Sciatic nerve (tissue), 2 donors: ENCODE data around the gene KRT9. TPM values are rescaled to one million over a fixed set of nuclear protein-coding genes. Genes with fewer than 3 reads are reported as not detected.

Experiments
- ATAC-seq: fragments of 200-7000 bp; cut with Tn5 transposase; one replicate; pipeline ENCODE4 v1.9.1; 2020; ENCODE audit warnings: mild to moderate bottlenecking, moderate library complexity
- DNase-seq: peaks from one replicate; pipeline ENCODE4 v3.0.0-alpha.2; 2020; ENCODE audit warnings: low spot score
- intact Hi-C: fragments of 100-400 bp; cut with DNase I; formaldehyde crosslinking; loops from one replicate; pipeline ENCODE4 v1.14.2; 2022
- microRNA-seq: library from miRNA; unstranded; fragments of <30 nt; microRNA quantifications from one replicate; pipeline ENCODE4 v1.2.0, GENCODE V29; 2020
- total RNA-seq: library from RNA; stranded (reverse); fragmentation: NEBNext Ultra II Directional; extraction: Animal tissue kit (Norgen Biotek cat#: 25700); gene quantifications from one replicate; pipeline ENCODE4 v1.2.1, GENCODE V29; 2021
- donor health status: DM: no; HTN: no; CAD: no.
- donor health status: DM: no; HTN: no; CAD: no.

Gene KRT9
- total RNA-seq, 1 donor from 2014 or later: not detected

- ATAC-seq: peak; percentile 38
- intact Hi-C loops: no loop called here
- no peak for DNase-seq
Observed at GRCh38 chr17:41520821-41521521, 50.9 kb downstream of the KRT9 start.

- ATAC-seq (no peak), DNase-seq (no peak)
- intact Hi-C loops: no loop called here
Observed at GRCh38 chr17:41519501-41520224, 52.2 kb downstream of the KRT9 start.

- intact Hi-C loops: no loop called here
- ATAC-seq: no peak
- DNase-seq: no peak
Observed at GRCh38 chr17:41518789-41519449, 52.9 kb downstream of the KRT9 start, which contains the start of gene KRT15. Gene KRT15, minus strand, starts transcription at chr17:41518890. Its CDS starts 63 bp downstream, at chr17:41518827.

- DNase-seq: no peak
- no peak for ATAC-seq
- intact Hi-C loops: no loop called here
Observed at GRCh38 chr17:41518031-41518430, 53.8 kb downstream of the KRT9 start.

- DNase-seq: no peak
- intact Hi-C loops: no loop called here
- ATAC-seq: no peak
Observed at GRCh38 chr17:41516830-41517283, 55.0 kb downstream of the KRT9 start.

- ATAC-seq (no peak), DNase-seq (no peak)
- intact Hi-C loops: no loop called here
Observed at GRCh38 chr17:41516147-41516829, 55.6 kb downstream of the KRT9 start.

Small RNAs within 50 kb of the gene (microRNA-seq; reads per million reads assigned to microRNA genes)
- not detected for gene MIR6510

Other genes starting within 250 kb of the KRT9 start
- gene KRT33A, start 221.2 kb downstream of the KRT9 start, total RNA-seq: not detected
- not detected for gene KRT33B, start 202.2 kb downstream of the KRT9 start, total RNA-seq
- not detected for gene KRT34, start 189.8 kb downstream of the KRT9 start, total RNA-seq
- gene KRT31, start 174.5 kb downstream of the KRT9 start, total RNA-seq: not detected
- gene KRT37, start 147.5 kb downstream of the KRT9 start, total RNA-seq: not detected
- gene KRT38, start 131.1 kb downstream of the KRT9 start, total RNA-seq: not detected
- 0.67 TPM for gene KRT32, start 104.7 kb downstream of the KRT9 start, total RNA-seq
- gene KRT35, start 90.9 kb downstream of the KRT9 start, total RNA-seq: 0.18 TPM
- not detected for gene KRT36, start 82.1 kb downstream of the KRT9 start, total RNA-seq
- gene KRT13, start 66.4 kb downstream of the KRT9 start, total RNA-seq: 0.62 TPM
- 0.36 TPM for gene KRT15, start 53.2 kb downstream of the KRT9 start, total RNA-seq
- 94.1 TPM for gene KRT19, start 43.8 kb downstream of the KRT9 start, total RNA-seq
- 82.1 TPM for gene KRT14, start 14.8 kb upstream of the KRT9 start, total RNA-seq
- 0.85 TPM for gene KRT16, start 40.7 kb upstream of the KRT9 start, total RNA-seq
- gene KRT17, start 52.5 kb upstream of the KRT9 start, total RNA-seq: not detected
- gene EIF1, start 116.8 kb upstream of the KRT9 start, total RNA-seq: 891 TPM
- not detected for gene GAST, start 140.3 kb upstream of the KRT9 start, total RNA-seq
- 0.09 TPM for gene HAP1, start 162.6 kb upstream of the KRT9 start, total RNA-seq
- 78.2 TPM for gene JUP, start 214.7 kb upstream of the KRT9 start, total RNA-seq
- gene P3H4, start 239.9 kb upstream of the KRT9 start, total RNA-seq: 12.8 TPM
- gene FKBP10, start 240.9 kb upstream of the KRT9 start, total RNA-seq: 73.3 TPM